ENCODE data around the gene RGS5. TPM values are rescaled to one million over a fixed set of nuclear protein-coding genes. Genes with fewer than 3 reads are reported as not detected.
A peak's percentile ranks its signal among the peaks of the same experiment; 100 is the strongest.

The RGS5 gene
- total RNA-seq, 1 experiment from 2014 or later: 4.7 TPM

DNA sequence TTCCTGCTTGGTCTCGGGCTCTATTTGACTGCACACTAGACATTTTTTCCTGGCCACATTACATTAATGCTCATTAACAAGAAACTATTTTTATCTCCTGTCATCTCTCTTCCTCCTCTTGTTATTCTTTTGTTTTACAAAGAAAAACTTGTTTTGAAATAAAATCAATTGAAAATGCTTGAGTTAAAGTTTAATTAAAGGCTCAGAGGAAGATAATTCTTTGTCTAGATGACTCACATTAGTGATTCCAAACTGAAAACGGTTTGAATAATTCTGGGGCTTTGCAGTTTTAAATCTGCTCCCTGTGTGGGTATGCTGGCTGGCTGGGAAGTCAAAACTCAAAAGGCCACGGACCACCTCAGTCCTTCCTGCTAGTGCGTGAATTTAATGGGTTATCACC is 29.6 kb downstream of the RGS5 start:
- Histone ChIP-seq H3K36me3 (ENCODE audit: insufficient read depth, low read length, poor library complexity, severe bottlenecking) (no peaks in the 10 kb centered on the region), H3K27me3 (replicated peaks; ENCODE audit: insufficient read depth, low read depth, low read length, poor library complexity) (no peaks in the 10 kb centered on the region), H3K4me1 (ENCODE audit: insufficient read depth, low read length, poor library complexity, severe bottlenecking) (peaks cover 64% of the 10 kb centered on the region), H3K9me3 (ENCODE audit: low read depth, low read length, poor library complexity, severe bottlenecking) (no peaks in the 10 kb centered on the region), H3K4me3 (ENCODE audit: low read depth, low read length, poor library complexity, severe bottlenecking) (peak overlapping the region; percentile 5), H3K27ac (ENCODE audit: low read depth, low read length, poor library complexity, severe bottlenecking) (peak overlapping the region; percentile 80)
- POLR2A ChIA-PET (ENCODE audit: low non-redundant PET): no interaction called here
- intact Hi-C loops (cut with micrococcal nuclease; ENCODE audit: unreplicated experiment): loop anchor here (5.0 kb wide), 2 partner anchors 66 to 144 kb away; no protein-coding TSS in a partner anchor
- CTCF ChIA-PET: interaction anchor here (1.3 kb wide), 1 partner anchor 77 kb away, joined by 3 read pairs; no protein-coding TSS in a partner anchor
- no peak for TF ChIP-seq EZH2 (IDR thresholded peaks at IDR 0.05; ENCODE audit: borderline replicate concordance, low read depth, low read length, poor library complexity, severe bottlenecking)
- TF ChIP-seq, protein P1, sequence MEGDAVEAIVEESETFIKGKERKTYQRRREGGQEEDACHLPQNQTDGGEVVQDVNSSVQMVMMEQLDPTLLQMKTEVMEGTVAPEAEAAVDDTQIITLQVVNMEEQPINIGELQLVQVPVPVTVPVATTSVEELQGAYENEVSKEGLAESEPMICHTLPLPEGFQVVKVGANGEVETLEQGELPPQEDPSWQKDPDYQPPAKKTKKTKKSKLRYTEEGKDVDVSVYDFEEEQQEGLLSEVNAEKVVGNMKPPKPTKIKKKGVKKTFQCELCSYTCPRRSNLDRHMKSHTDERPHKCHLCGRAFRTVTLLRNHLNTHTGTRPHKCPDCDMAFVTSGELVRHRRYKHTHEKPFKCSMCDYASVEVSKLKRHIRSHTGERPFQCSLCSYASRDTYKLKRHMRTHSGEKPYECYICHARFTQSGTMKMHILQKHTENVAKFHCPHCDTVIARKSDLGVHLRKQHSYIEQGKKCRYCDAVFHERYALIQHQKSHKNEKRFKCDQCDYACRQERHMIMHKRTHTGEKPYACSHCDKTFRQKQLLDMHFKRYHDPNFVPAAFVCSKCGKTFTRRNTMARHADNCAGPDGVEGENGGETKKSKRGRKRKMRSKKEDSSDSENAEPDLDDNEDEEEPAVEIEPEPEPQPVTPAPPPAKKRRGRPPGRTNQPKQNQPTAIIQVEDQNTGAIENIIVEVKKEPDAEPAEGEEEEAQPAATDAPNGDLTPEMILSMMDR (conservative IDR thresholded peaks at IDR 0.05; ENCODE audit: low read depth, low read length): no peak
- DNase-seq (ENCODE audit: low spot score): peak; percentile 50
- BruUV-seq (replicated peaks): no TSS peak

DNA sequence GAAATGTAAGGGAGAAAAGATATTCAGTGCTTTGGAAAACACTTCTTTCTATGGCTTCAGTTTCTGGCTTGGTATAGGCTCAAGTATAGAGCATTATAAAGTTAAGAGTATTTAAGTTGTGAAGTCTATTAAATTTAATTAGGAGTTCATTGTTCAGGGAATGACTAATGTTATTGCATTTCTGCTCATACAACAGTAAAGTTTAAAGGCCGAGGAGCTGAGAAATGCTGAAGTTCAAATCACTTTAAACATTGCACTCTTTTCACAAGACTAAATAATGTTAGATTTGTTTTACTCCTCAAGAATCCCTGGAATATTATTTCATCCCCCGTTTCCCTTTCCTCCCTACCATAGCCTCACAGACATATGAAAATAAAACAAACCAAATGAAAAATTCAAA is 30.1 kb downstream of the RGS5 start:
- DNase-seq (ENCODE audit: low spot score): peak; percentile 55
- CTCF ChIA-PET: interaction anchor here (1.3 kb wide), 1 partner anchor 77 kb away, joined by 3 read pairs; no protein-coding TSS in a partner anchor
- BruUV-seq (replicated peaks): no TSS peak
- no peak for TF ChIP-seq EZH2 (IDR thresholded peaks at IDR 0.05; ENCODE audit: borderline replicate concordance, low read depth, low read length, poor library complexity, severe bottlenecking)
- TF ChIP-seq, protein P1 (conservative IDR thresholded peaks at IDR 0.05; ENCODE audit: low read depth, low read length): no peak
- Histone ChIP-seq H3K4me1 (ENCODE audit: insufficient read depth, low read length, poor library complexity, severe bottlenecking) (peaks cover 69% of the 10 kb centered on the region), H3K4me3 (ENCODE audit: low read depth, low read length, poor library complexity, severe bottlenecking) (peak overlapping the region; percentile 5), H3K27ac (ENCODE audit: low read depth, low read length, poor library complexity, severe bottlenecking) (peak overlapping the region; percentile 80), H3K36me3 (ENCODE audit: insufficient read depth, low read length, poor library complexity, severe bottlenecking) (no peaks in the 10 kb centered on the region), H3K9me3 (ENCODE audit: low read depth, low read length, poor library complexity, severe bottlenecking) (no peaks in the 10 kb centered on the region), H3K27me3 (replicated peaks; ENCODE audit: insufficient read depth, low read depth, low read length, poor library complexity) (no peaks in the 10 kb centered on the region)
- intact Hi-C loops (cut with micrococcal nuclease; ENCODE audit: unreplicated experiment): loop anchor here (5.0 kb wide), 2 partner anchors 65 to 145 kb away; no protein-coding TSS in a partner anchor
- POLR2A ChIA-PET (ENCODE audit: low non-redundant PET): no interaction called here

DNA sequence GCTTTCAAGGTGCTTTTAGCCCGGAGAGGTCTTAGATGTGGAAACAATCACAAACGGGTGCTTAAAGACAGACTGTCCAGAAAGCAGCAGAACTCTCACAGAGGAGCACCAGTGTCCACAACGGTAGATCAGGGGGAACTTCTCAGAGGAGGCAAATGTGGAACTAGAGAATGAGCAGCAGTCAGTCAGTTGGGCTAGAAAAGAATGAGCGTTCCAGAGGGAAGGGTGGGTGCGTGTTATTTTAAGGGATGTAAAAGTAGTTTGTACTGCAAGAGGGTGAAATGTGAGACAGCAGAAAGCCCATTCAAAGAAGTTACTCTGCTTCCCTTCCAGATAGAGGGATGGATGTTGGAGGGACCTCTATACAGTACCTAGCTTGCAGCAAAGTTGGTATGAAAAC is 30.9 kb downstream of the RGS5 start:
- intact Hi-C loops (cut with micrococcal nuclease; ENCODE audit: unreplicated experiment): loop anchor here (1.0 to 5.0 kb wide), 4 partner anchors 55 to 145 kb away; no protein-coding TSS in a partner anchor
- peak; percentile 34 for DNase-seq (ENCODE audit: low spot score)
- peaks cover 77% of the 10 kb centered on the region for H3K4me1 ChIP-seq (ENCODE audit: insufficient read depth, low read length, poor library complexity, severe bottlenecking)
- H3K27ac ChIP-seq (ENCODE audit: low read depth, low read length, poor library complexity, severe bottlenecking): peak overlapping the region; percentile 80
- no peaks in the 10 kb centered on the region for H3K36me3 ChIP-seq (ENCODE audit: insufficient read depth, low read length, poor library complexity, severe bottlenecking)
- no peak for TF ChIP-seq EZH2 (IDR thresholded peaks at IDR 0.05; ENCODE audit: borderline replicate concordance, low read depth, low read length, poor library complexity, severe bottlenecking)
- TF ChIP-seq, protein P1 (conservative IDR thresholded peaks at IDR 0.05; ENCODE audit: low read depth, low read length): no peak
- no peaks in the 10 kb centered on the region for H3K9me3 ChIP-seq (ENCODE audit: low read depth, low read length, poor library complexity, severe bottlenecking)
- ChIA-PET POLR2A (ENCODE audit: low non-redundant PET) (no interaction called here), CTCF (interaction anchor here (0.5 to 1.3 kb wide), 2 partner anchors 78 to 324 kb away, joined by 3 to 4 read pairs; no protein-coding TSS in a partner anchor)
- no TSS peak for BruUV-seq (replicated peaks)
- no peaks in the 10 kb centered on the region for H3K27me3 ChIP-seq (replicated peaks; ENCODE audit: insufficient read depth, low read depth, low read length, poor library complexity)
- peak overlapping the region; percentile 27 for H3K4me3 ChIP-seq (ENCODE audit: low read depth, low read length, poor library complexity, severe bottlenecking)
